T-helper 2 cell treated with Interferon-gamma antibody and Interleukin-4, amounts not matched to agents 5 μg/mL and 100 μg/mL, for 36 hours (primary cell): Measurements from ENCODE around the gene STIM2.
"Not testable (repeated sequence)": the region's sequence is repeated elsewhere in the genome, so short reads cannot be mapped to it uniquely, and the experiment has no call there.

Source experiments
- DNase-seq: peaks from one replicate; pipeline ENCODE4 v3.0.0; 2021; ENCODE audit warnings: low spot score
- H3K27ac Mint-ChIP-seq: one replicate; pipeline ENCODE4 v1.8.0; 2021; ENCODE audit warnings: mild to moderate bottlenecking, mixed read lengths
- H3K27me3 Mint-ChIP-seq: one replicate; pipeline ENCODE4 v1.8.0; 2021; ENCODE audit warnings: low read depth, mixed read lengths
- H3K36me3 Mint-ChIP-seq: one replicate; pipeline ENCODE4 v1.8.0; 2021; ENCODE audit warnings: low read depth, mixed read lengths
- H3K4me1 Mint-ChIP-seq: one replicate; pipeline ENCODE4 v1.8.0; 2021; ENCODE audit warnings: low read depth, mixed read lengths
- H3K4me3 Mint-ChIP-seq: one replicate; pipeline ENCODE4 v1.8.0; 2022; ENCODE audit warnings: mild to moderate bottlenecking, moderate library complexity, mixed read lengths
- H3K9me3 Mint-ChIP-seq: one replicate; pipeline ENCODE4 v1.8.0; 2021; ENCODE audit warnings: mixed read lengths

Gene STIM2

GRCh38 chr4:26823583-26823982 is 37.1 kb upstream of the STIM2 start:
- DNase-seq, result no peak
- H3K27me3 Mint-ChIP-seq, result no peaks in the 10 kb centered on the region
- H3K4me1 Mint-ChIP-seq, result peaks cover 10% of the 10 kb centered on the region

GRCh38 chr4:26824667-26825066 is 36.0 kb upstream of the STIM2 start:
- H3K27me3 Mint-ChIP-seq, result no peaks in the 10 kb centered on the region

More at GRCh38 chr4:26823583-26823982, 37.1 kb upstream of the STIM2 start:
- H3K9me3 Mint-ChIP-seq, result peaks cover 18% of the 10 kb centered on the region
- no peak overlapping the region for H3K4me3 Mint-ChIP-seq
- H3K27ac Mint-ChIP-seq, result no peak overlapping the region
- peaks cover 4% of the 10 kb centered on the region for H3K36me3 Mint-ChIP-seq

GRCh38 chr4:26826721-26827120 is 33.9 kb upstream of the STIM2 start:
- H3K4me3 Mint-ChIP-seq, result no peak overlapping the region
- H3K27me3 Mint-ChIP-seq, result no peaks in the 10 kb centered on the region
- peaks cover 14% of the 10 kb centered on the region for H3K9me3 Mint-ChIP-seq
- peaks cover 4% of the 10 kb centered on the region for H3K36me3 Mint-ChIP-seq
- H3K27ac Mint-ChIP-seq, result no peak overlapping the region
- no peak for DNase-seq
- peaks cover 10% of the 10 kb centered on the region for H3K4me1 Mint-ChIP-seq

More at GRCh38 chr4:26824667-26825066, 36.0 kb upstream of the STIM2 start:
- Mint-ChIP-seq H3K27ac (no peak overlapping the region), H3K4me3 (no peak overlapping the region), H3K36me3 (peaks cover 4% of the 10 kb centered on the region), H3K4me1 (peaks cover 10% of the 10 kb centered on the region), H3K9me3 (peaks cover 18% of the 10 kb centered on the region)
- no peak for DNase-seq

- not testable (repeated sequence) for H3K27ac Mint-ChIP-seq, H3K36me3 Mint-ChIP-seq, DNase-seq, H3K4me3 Mint-ChIP-seq, H3K27me3 Mint-ChIP-seq, H3K4me1 Mint-ChIP-seq
- peaks cover 14% of the 10 kb centered on the region for H3K9me3 Mint-ChIP-seq
These were observed 33.3 kb upstream of the STIM2 start for GRCh38 chr4:26827336-26827735.

- Mint-ChIP-seq H3K27ac (no peak overlapping the region), H3K27me3 (no peaks in the 10 kb centered on the region), H3K4me3 (no peak overlapping the region), H3K36me3 (peaks cover 2% of the 10 kb centered on the region), H3K9me3 (peaks cover 12% of the 10 kb centered on the region), H3K4me1 (peaks cover 3% of the 10 kb centered on the region)
- DNase-seq, result no peak
These were observed 32.8 kb upstream of the STIM2 start for GRCh38 chr4:26827798-26828197.

GRCh38 chr4:26829018-26829417 is 31.6 kb upstream of the STIM2 start:
- H3K27ac Mint-ChIP-seq, result no peak overlapping the region
- H3K9me3 Mint-ChIP-seq, result no peaks in the 10 kb centered on the region
- no peaks in the 10 kb centered on the region for H3K36me3 Mint-ChIP-seq
- no peak for DNase-seq
- no peak overlapping the region for H3K4me3 Mint-ChIP-seq
- H3K27me3 Mint-ChIP-seq, result no peaks in the 10 kb centered on the region
- H3K4me1 Mint-ChIP-seq, result no peaks in the 10 kb centered on the region

- Mint-ChIP-seq H3K4me3 (no peak overlapping the region), H3K27ac (no peak overlapping the region), H3K9me3 (peaks cover 8% of the 10 kb centered on the region), H3K27me3 (no peaks in the 10 kb centered on the region), H3K4me1 (no peaks in the 10 kb centered on the region), H3K36me3 (no peaks in the 10 kb centered on the region)
- DNase-seq, result no peak
These were observed 30.6 kb upstream of the STIM2 start for GRCh38 chr4:26830033-26830432.

- Mint-ChIP-seq H3K27ac (no peak overlapping the region), H3K4me3 (no peak overlapping the region), H3K9me3 (peaks cover 8% of the 10 kb centered on the region), H3K36me3 (no peaks in the 10 kb centered on the region), H3K27me3 (no peaks in the 10 kb centered on the region), H3K4me1 (no peaks in the 10 kb centered on the region)
- no peak for DNase-seq
These were observed 29.9 kb upstream of the STIM2 start for GRCh38 chr4:26830701-26831100.

- Mint-ChIP-seq H3K27me3 (no peaks in the 10 kb centered on the region), H3K4me1 (peaks cover 8% of the 10 kb centered on the region), H3K36me3 (no peaks in the 10 kb centered on the region), H3K27ac (no peak overlapping the region), H3K4me3 (no peak overlapping the region), H3K9me3 (peaks cover 8% of the 10 kb centered on the region)
- DNase-seq, result no peak
These were observed 24.1 kb upstream of the STIM2 start for GRCh38 chr4:26836539-26836938.

GRCh38 chr4:26837993-26838842 is 22.4 kb upstream of the STIM2 start:
- Mint-ChIP-seq H3K4me1 (peaks cover 8% of the 10 kb centered on the region), H3K4me3 (no peak overlapping the region), H3K27me3 (peaks cover 5% of the 10 kb centered on the region), H3K27ac (no peak overlapping the region), H3K36me3 (no peaks in the 10 kb centered on the region), H3K9me3 (peaks cover 8% of the 10 kb centered on the region)
- DNase-seq, result no peak

- Mint-ChIP-seq H3K9me3 (peaks cover 8% of the 10 kb centered on the region), H3K4me3 (no peak overlapping the region), H3K27ac (no peak overlapping the region), H3K27me3 (peaks cover 6% of the 10 kb centered on the region), H3K4me1 (peaks cover 8% of the 10 kb centered on the region), H3K36me3 (no peaks in the 10 kb centered on the region)
- no peak for DNase-seq
These were observed 21.6 kb upstream of the STIM2 start for GRCh38 chr4:26839016-26839415.

GRCh38 chr4:26839534-26839951 is 21.1 kb upstream of the STIM2 start:
- Mint-ChIP-seq H3K27ac (no peak overlapping the region), H3K4me3 (no peak overlapping the region), H3K4me1 (peaks cover 8% of the 10 kb centered on the region)

GRCh38 chr4:26840786-26841185 is 19.9 kb upstream of the STIM2 start:
- H3K4me3 Mint-ChIP-seq, result no peak overlapping the region
- no peaks in the 10 kb centered on the region for H3K9me3 Mint-ChIP-seq
- peaks cover 8% of the 10 kb centered on the region for H3K4me1 Mint-ChIP-seq
- H3K27me3 Mint-ChIP-seq, result peaks cover 13% of the 10 kb centered on the region
- no peak for DNase-seq
- H3K27ac Mint-ChIP-seq, result no peak overlapping the region
- H3K36me3 Mint-ChIP-seq, result no peaks in the 10 kb centered on the region

More at GRCh38 chr4:26839534-26839951, 21.1 kb upstream of the STIM2 start:
- DNase-seq, result no peak
- Mint-ChIP-seq H3K27me3 (peaks cover 8% of the 10 kb centered on the region), H3K36me3 (no peaks in the 10 kb centered on the region), H3K9me3 (peaks cover 5% of the 10 kb centered on the region)

GRCh38 chr4:26842911-26843310 is 17.7 kb upstream of the STIM2 start:
- Mint-ChIP-seq H3K9me3 (no peaks in the 10 kb centered on the region), H3K27me3 (peaks cover 20% of the 10 kb centered on the region), H3K36me3 (no peaks in the 10 kb centered on the region)

GRCh38 chr4:26850528-26850927 is 10.1 kb upstream of the STIM2 start:
- no peak for DNase-seq
- Mint-ChIP-seq H3K27ac (no peak overlapping the region), H3K9me3 (no peaks in the 10 kb centered on the region), H3K36me3 (no peaks in the 10 kb centered on the region), H3K4me1 (peaks cover 5% of the 10 kb centered on the region), H3K27me3 (peaks cover 8% of the 10 kb centered on the region), H3K4me3 (no peak overlapping the region)

More at GRCh38 chr4:26842911-26843310, 17.7 kb upstream of the STIM2 start:
- H3K4me3 Mint-ChIP-seq, result no peak overlapping the region
- peaks cover 8% of the 10 kb centered on the region for H3K4me1 Mint-ChIP-seq
- DNase-seq, result no peak
- H3K27ac Mint-ChIP-seq, result no peak overlapping the region
